Measurements from ENCODE around the gene PTPRK.

PTPRK gene

GRCh38 chr6:128114164-128114563, 406.2 kb downstream of the PTPRK start:
- no peak for DNase-seq

GRCh38 chr6:128112494-128112893, 407.9 kb downstream of the PTPRK start:
- DNase-seq: no peak

- DNase-seq: no peak
Measured at GRCh38 chr6:128111096-128111495, 409.3 kb downstream of the PTPRK start.

GRCh38 chr6:128107682-128108081, 412.7 kb downstream of the PTPRK start:
- no peak for DNase-seq

GRCh38 chr6:128099571-128100197, 420.7 kb downstream of the PTPRK start:
- DNase-seq: no peak

GRCh38 chr6:128098000-128098581, 422.3 kb downstream of the PTPRK start:
- DNase-seq: peak; percentile 4

GRCh38 chr6:128097009-128097408, 423.4 kb downstream of the PTPRK start:
- DNase-seq: no peak

GRCh38 chr6:128095362-128095761, 425.0 kb downstream of the PTPRK start:
- DNase-seq: no peak

GRCh38 chr6:128079021-128079420, 441.4 kb downstream of the PTPRK start:
- no peak for DNase-seq

- DNase-seq: no peak
Measured at GRCh38 chr6:128078276-128078675, 442.1 kb downstream of the PTPRK start.

- DNase-seq: no peak
Measured at GRCh38 chr6:128076843-128077242, 443.6 kb downstream of the PTPRK start.

GRCh38 chr6:128074567-128074966, 445.8 kb downstream of the PTPRK start:
- no peak for DNase-seq

- DNase-seq: no peak
Measured at GRCh38 chr6:128073389-128073788, 447.0 kb downstream of the PTPRK start.

- no peak for DNase-seq
Measured at GRCh38 chr6:128071212-128071611, 449.2 kb downstream of the PTPRK start.

- no peak for DNase-seq
Measured at GRCh38 chr6:128070406-128070805, 450.0 kb downstream of the PTPRK start.

GRCh38 chr6:128069188-128069587, 451.2 kb downstream of the PTPRK start:
- no peak for DNase-seq

GRCh38 chr6:128068119-128068479, 452.3 kb downstream of the PTPRK start:
- no peak for DNase-seq

- DNase-seq: no peak
Measured at GRCh38 chr6:128067446-128068118, 452.8 kb downstream of the PTPRK start.

GRCh38 chr6:128065072-128065471, 455.3 kb downstream of the PTPRK start:
- DNase-seq: no peak

GRCh38 chr6:128064540-128064895, 455.9 kb downstream of the PTPRK start:
- no peak for DNase-seq

GRCh38 chr6:128063850-128064539, 456.4 kb downstream of the PTPRK start:
- DNase-seq: no peak

GRCh38 chr6:128062882-128063603, 457.4 kb downstream of the PTPRK start:
- no peak for DNase-seq

GRCh38 chr6:128057946-128058345, 462.5 kb downstream of the PTPRK start:
- no peak for DNase-seq
